Uterus (tissue), 4 donors: ENCODE results near the gene RAB3D. TPM values are rescaled to one million over a fixed set of nuclear protein-coding genes. Genes with fewer than 3 reads are reported as not detected.
A peak's percentile ranks its signal among the peaks of the same experiment; 100 is the strongest.
"Not testable (repeated sequence)": the region's sequence is repeated elsewhere in the genome, so short reads cannot be mapped to it uniquely, and the experiment has no call there.

Experiments
- DNase-seq, 2 donors: peaks; one replicate each; pipeline ENCODE4 v3.0.0-alpha.2; 2019 to 2020
- H3K27ac ChIP-seq, 2 donors: fragments of 200-600 bp; sonication (generic); 1 replicate in 1 of 2; 2 replicates in 1 of 2; pipeline ENCODE4 v1.5.1; 2016 to 2018
- H3K27me3 ChIP-seq, 2 donors: fragments of 200-600 bp; sonication (generic); one replicate each; pipeline ENCODE4 v1.5.1; 2018 to 2019; ENCODE audit warnings: control low read depth in 1 of 2
- H3K36me3 ChIP-seq, 2 donors: fragments of 200-600 bp; sonication (generic); one replicate each; pipeline ENCODE4 v1.5.1; 2019; ENCODE audit warnings: control low read depth in 1 of 2
- H3K4me1 ChIP-seq, 2 donors: fragments of 200-600 bp; sonication (generic); one replicate each; pipeline ENCODE4 v1.5.1; 2018 to 2019; ENCODE audit warnings: control low read depth in 1 of 2
- H3K4me3 ChIP-seq, 2 donors: fragments of 200-600 bp; sonication (generic); 1 replicate in 1 of 2; 2 replicates in 1 of 2; pipeline ENCODE4 v1.5.1; 2018 to 2019; ENCODE audit warnings: mild to moderate bottlenecking in 1 of 2
- H3K9me3 ChIP-seq, 2 donors: fragments of 200-600 bp; sonication (generic); one replicate each; pipeline ENCODE4 v1.5.1; 2019; ENCODE audit warnings: control low read depth in 1 of 2
- CTCF ChIP-seq, 4 experiments: fragments of 200-600 bp in 2 of 4; fragments of 450-650 bp in 2 of 4; sonication (generic) in 2 of 4; IDR thresholded peaks; one replicate each; pipeline ENCODE4 v1.5.1; 2016 to 2019; ENCODE audit warnings: antibody characterized with exemption in 4 of 4, mild to moderate bottlenecking in 2 of 4, moderate library complexity in 1 of 4
- POLR2A ChIP-seq, 2 donors: fragments of 450-650 bp; IDR thresholded peaks; one replicate each; pipeline ENCODE4 v1.6.1; 2016; ENCODE audit warnings: antibody characterized with exemption in 2 of 2, mild to moderate bottlenecking in 1 of 2, moderate library complexity in 1 of 2
- intact Hi-C: fragments of 100-400 bp; cut with DNase I; formaldehyde crosslinking; loops from one replicate; pipeline ENCODE4 v1.15.1; 2023; ENCODE audit warnings: low total_unique reads
- total RNA-seq, 4 donors: library from RNA; depleted of rRNA in 3 of 4; stranded (reverse); fragments of >200 nt in 3 of 4; gene quantifications; one replicate each; pipeline versions ENCODE4 v1.1.0 to v1.2.4, GENCODE V29; 2014 to 2023
- donor health status: DM: yes; HTN: yes; CAD: no.

RAB3D gene
- total RNA-seq, 4 donors from 2014 or later, result 14.3 to 61.6 (median 25.7) TPM

GRCh38 chr19:11346104-11346940 is 6.9 kb upstream of the RAB3D start, which contains the start of the genes CCDC159 and TMEM205:
CCDC159 (plus strand) TSS chr19:11346519; CDS start chr19:11346607, 88 bp downstream.
TMEM205 (minus strand) TSS chr19:11346268; CDS start chr19:11345619, 649 bp downstream.
- Histone ChIP-seq H3K4me3 (peak within 1 kb of the TSS; percentile 68 to 94), H3K9me3 (no peaks in the 10 kb centered on the region), H3K36me3 (no peaks in the 10 kb centered on the region), H3K27ac (peak within 1 kb of the TSS; percentile 86 to 94), H3K27me3 (no peaks in the 10 kb centered on the region), H3K4me1 (peaks cover 0 to 9% of the 10 kb centered on the region in 2 donors)
- DNase-seq, result peak; percentile 100
- TF ChIP-seq CTCF (IDR thresholded peaks at IDR 0.05) (peak in 3 of 4 experiments; percentile 17 to 29 (median 17)), POLR2A (IDR thresholded peaks at IDR 0.05) (peak; percentile 72 to 74)
- intact Hi-C loops, result no loop called here

- Histone ChIP-seq H3K27ac (peak overlapping the region; percentile 86 to 94), H3K4me1 (peaks cover 0 to 9% of the 10 kb centered on the region in 2 donors), H3K36me3 (no peaks in the 10 kb centered on the region), H3K9me3 (no peaks in the 10 kb centered on the region), H3K4me3 (peak overlapping the region; percentile 68 to 94), H3K27me3 (no peaks in the 10 kb centered on the region)
- TF ChIP-seq POLR2A (IDR thresholded peaks at IDR 0.05) (no peak), CTCF (IDR thresholded peaks at IDR 0.05) (no peak)
- no peak for DNase-seq
- intact Hi-C loops, result no loop called here
These were observed 5.8 kb upstream of the RAB3D start for GRCh38 chr19:11345122-11345803.

- no peak overlapping the region for H3K4me3 ChIP-seq
- no peak for TF ChIP-seq POLR2A (IDR thresholded peaks at IDR 0.05)
- no peak for TF ChIP-seq CTCF (IDR thresholded peaks at IDR 0.05)
- DNase-seq, result no peak
- intact Hi-C loops, result no loop called here
- no peak overlapping the region for H3K27ac ChIP-seq
- H3K9me3 ChIP-seq, result no peaks in the 10 kb centered on the region
- no peaks in the 10 kb centered on the region for H3K27me3 ChIP-seq
- peaks cover 0 to 9% of the 10 kb centered on the region in 2 donors for H3K4me1 ChIP-seq
- no peaks in the 10 kb centered on the region for H3K36me3 ChIP-seq
These were observed 3.0 kb upstream of the RAB3D start for GRCh38 chr19:11342429-11342828.

- H3K4me1 ChIP-seq, intact Hi-C loops: not testable (repeated sequence)
These were observed 626 bp upstream of the RAB3D start for GRCh38 chr19:11340099-11340467.

GRCh38 chr19:11338569-11339253 is 746 bp downstream of the RAB3D start:
- peak overlapping the region; percentile 71 to 84 for H3K4me3 ChIP-seq
- H3K27ac ChIP-seq, result peak overlapping the region; percentile 83 to 88
- TF ChIP-seq CTCF (IDR thresholded peaks at IDR 0.05) (no peak), POLR2A (IDR thresholded peaks at IDR 0.05) (no peak)
- peak in 1 of 2 donors; percentile 37 for DNase-seq
- intact Hi-C loops, result no loop called here
- H3K36me3 ChIP-seq, result no peaks in the 10 kb centered on the region
- no peaks in the 10 kb centered on the region for H3K27me3 ChIP-seq
- H3K9me3 ChIP-seq, result no peaks in the 10 kb centered on the region
- no peaks in the 10 kb centered on the region for H3K4me1 ChIP-seq

More at GRCh38 chr19:11340099-11340467, 626 bp upstream of the RAB3D start:
- H3K27me3 ChIP-seq, DNase-seq, H3K36me3 ChIP-seq, H3K9me3 ChIP-seq: not testable (repeated sequence)
- Histone ChIP-seq H3K27ac (peak overlapping the region; percentile 83 to 88), H3K4me3 (peak overlapping the region in 1 of 2 donors; percentile 84)
